VCaP (cell line): ENCODE measurements around the gene PEX26.

Experiments used
- H3K27ac ChIP-seq: fragments of 450-650 bp; 2 replicates; pipeline ENCODE4 v1.5.1; 2017
- CTCF ChIP-seq: fragments of 450-650 bp; conservative IDR thresholded peaks from 2 replicates; pipeline ENCODE4 v1.5.1; 2017; ENCODE audit warnings: mild to moderate bottlenecking, moderate library complexity

Gene PEX26

GRCh38 chr22:18109410-18110193 lies 31.8 kb downstream of the PEX26 start:
- TF ChIP-seq CTCF: no peak
- peak overlapping the region; percentile 75; the same call in 1 of the 2 replicates for H3K27ac ChIP-seq

- H3K27ac ChIP-seq: peak within 1 kb of the TSS; percentile 75; the same call in 1 of the 2 replicates
Observed at GRCh38 chr22:18110194-18110953, 32.6 kb downstream of the PEX26 start, which contains the start of gene TUBA8. Gene TUBA8, plus strand, starts transcription at chr22:18110809. Its CDS starts 57 bp downstream, at chr22:18110866.

GRCh38 chr22:18110954-18111758 lies 33.4 kb downstream of the PEX26 start:
- peak overlapping the region; percentile 75; the same call in 1 of the 2 replicates for H3K27ac ChIP-seq
- TF ChIP-seq CTCF: no peak

More at GRCh38 chr22:18110194-18110953, 32.6 kb downstream of the PEX26 start, which contains the start of gene TUBA8:
- no peak for TF ChIP-seq CTCF

GRCh38 chr22:18111759-18112330 lies 34.1 kb downstream of the PEX26 start:
- no peak for TF ChIP-seq CTCF
- H3K27ac ChIP-seq: no peak overlapping the region

- H3K27ac ChIP-seq: no peak overlapping the region
- TF ChIP-seq CTCF: no peak
Observed at GRCh38 chr22:18112440-18112839, 34.6 kb downstream of the PEX26 start.

- no peak for TF ChIP-seq CTCF
Observed at GRCh38 chr22:18113680-18114394, 36.0 kb downstream of the PEX26 start.

More at GRCh38 chr22:18113680-18114394, 36.0 kb downstream of the PEX26 start:
- no peak overlapping the region for H3K27ac ChIP-seq
